K562 treated with DMSO at 1 percent for 4 hours (cell line): Measurements from ENCODE around the gene AEBP1. TPM values are rescaled to one million over a fixed set of nuclear protein-coding genes. Genes with fewer than 3 reads are reported as not detected.

Experiments used
- total RNA-seq: library from RNA; unstranded; fragments of 300-600 nt; gene quantifications from 2 replicates; pipeline ENCODE4 v1.2.3, GENCODE V29; 2022; ENCODE audit not compliant: insufficient read depth

AEBP1 gene
- total RNA-seq: 0.42 and 0.84 TPM in 2 replicates

DNA sequence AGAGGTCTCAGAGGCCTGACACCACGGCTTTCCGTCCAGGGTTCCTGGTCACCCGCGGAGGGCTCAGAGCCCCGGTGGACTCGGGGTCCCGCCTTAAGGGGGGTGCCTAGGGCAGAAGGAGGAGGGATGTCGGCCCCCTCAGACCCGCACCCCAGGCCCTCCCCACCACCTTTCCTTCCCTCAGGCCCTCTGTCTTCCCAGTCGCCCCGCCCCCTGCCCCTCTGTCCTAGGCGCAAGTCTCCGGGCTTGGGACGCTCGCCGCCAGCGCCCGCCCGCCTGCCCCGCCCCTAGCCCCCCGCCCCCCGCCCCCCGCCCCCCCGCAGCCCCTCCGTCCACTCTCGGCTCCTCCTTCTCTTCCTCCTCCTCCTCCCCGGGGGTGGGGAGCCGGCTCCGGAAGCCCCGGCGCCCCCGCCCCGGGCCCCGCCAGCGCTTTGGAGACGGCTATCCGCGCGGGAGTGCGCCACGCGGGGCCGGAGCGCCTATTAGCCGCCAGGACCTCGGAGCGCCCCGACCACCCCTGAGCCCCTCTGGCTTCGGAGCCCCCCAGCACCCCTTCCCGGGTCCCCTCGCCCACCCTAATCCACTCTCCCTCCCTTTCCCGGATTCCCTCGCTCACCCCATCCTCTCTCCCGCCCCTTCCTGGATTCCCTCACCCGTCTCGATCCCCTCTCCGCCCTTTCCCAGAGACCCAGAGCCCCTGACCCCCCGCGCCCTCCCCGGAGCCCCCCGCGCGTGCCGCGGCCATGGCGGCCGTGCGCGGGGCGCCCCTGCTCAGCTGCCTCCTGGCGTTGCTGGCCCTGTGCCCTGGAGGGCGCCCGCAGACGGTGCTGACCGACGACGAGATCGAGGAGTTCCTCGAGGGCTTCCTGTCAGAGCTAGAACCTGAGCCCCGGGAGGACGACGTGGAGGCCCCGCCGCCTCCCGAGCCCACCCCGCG lies at the start of gene AEBP1:
AEBP1 (plus strand) TSS at position 423 of the 937 bp plus-strand sequence; CDS start at position 744, 321 bp downstream.

DNA sequence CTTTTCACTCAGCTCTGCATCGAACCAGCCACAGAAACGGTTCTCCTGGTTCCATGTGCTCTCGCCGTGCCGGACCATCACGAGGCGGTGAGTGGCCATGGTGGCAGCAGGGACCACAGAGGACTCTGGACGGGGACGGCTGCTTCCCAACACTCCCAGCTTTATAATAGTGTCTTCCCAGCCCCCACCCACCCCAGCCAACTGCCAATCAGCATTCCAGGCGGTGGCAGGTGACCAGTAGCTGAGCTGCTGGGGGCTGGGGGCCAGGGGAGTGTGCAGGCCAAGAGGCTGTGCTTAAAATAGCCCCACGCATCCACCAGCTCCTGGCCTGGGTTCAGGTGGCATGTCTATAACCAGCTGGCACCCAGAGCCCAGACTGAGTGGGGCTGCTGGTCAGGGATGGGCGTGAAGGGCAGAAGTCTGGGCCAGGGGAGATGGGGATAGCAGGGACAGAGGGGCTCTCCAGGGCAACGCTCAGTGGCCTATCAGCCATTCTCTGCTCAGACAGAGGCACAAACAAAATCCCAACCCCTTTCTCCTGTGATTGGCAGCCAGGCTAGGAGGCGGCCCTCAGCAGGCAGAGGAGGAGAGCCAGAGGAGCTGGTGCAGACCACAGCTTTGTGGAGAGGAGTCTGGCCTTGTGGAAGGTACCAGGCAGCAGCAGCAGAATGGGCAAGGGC lies 38.6 kb upstream of the AEBP1 start, which contains the start of gene PGAM2:
PGAM2 (minus strand) TSS at position 137 of the 680 bp plus-strand sequence; CDS start at position 99, 38 bp downstream.

DNA sequence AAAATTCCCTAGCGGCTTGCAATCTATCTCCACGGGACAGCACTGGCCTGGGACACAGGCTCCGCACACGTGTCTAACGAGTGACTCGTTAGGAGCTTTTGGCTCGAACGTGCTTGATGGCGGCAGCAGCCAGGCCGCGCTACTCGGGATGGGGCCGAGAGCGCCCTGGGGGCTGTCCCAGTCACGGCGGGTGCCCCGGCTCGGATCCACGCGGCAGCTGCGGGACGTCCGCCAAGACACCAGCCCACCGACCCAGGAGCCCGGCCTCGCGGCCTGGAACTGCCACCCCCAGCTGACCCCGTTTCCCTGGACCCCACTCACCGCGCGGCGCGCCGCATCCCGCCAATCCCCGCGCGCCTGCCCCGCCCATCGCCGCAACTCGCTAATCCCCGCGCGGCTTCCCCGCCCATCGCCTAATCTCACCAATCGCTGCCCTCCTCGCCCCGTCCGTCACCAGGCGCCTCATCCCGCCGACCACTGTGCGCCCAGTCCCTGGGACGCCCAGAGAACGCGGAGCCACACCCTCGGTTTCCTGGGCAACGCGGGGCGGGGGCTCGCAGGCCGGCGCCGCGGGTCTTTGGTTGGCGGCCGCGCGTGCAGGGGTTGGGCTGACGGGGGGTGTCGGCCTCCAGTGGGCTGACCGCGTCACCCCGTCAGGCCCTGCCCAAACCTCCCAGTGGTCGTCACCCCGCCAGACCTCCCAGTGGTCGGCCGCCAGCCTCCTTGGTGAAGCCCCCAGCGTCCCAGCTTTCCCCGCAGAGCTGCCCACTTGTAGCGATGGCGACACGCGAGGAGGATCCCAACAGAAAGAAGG lies 19.3 kb downstream of the AEBP1 start, which contains the start of gene POLD2:
POLD2 (minus strand) TSS at position 359 of the 814 bp plus-strand sequence. CDS start 1,495 bp downstream, outside the sequence.

DNA sequence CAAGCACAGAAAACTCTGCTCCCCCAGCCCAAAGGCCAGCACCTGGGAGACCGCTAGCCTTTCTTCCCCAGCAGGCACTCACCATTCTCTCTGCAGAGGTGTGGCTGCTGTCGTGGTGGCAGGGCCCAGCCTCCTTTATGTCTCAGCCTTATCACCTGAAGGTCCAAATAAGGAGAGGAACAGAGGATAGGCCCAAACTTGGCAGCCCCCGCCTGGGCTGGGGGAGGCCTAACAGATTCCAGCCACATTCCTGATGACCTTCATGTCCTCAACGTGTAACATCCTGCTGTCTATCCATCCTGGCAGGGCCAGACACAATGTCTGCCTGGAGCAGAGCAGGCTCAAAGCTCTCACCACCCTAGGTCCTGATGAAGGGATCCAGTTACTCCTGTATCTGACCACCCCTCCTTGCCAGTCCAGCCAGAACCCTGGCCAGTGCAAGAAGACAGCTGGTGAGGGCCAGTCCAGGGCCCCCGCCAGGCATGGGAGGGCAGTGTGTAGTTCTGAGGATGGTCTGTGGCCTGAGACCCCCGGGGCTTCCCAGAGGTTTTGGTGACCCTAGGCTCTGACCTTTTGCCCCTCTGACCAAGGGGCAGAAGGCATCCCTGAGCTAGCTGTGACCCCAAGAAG lies 37.2 kb downstream of the AEBP1 start, which contains the start of gene MYL7:
MYL7 (minus strand) TSS at position 112 of the 630 bp plus-strand sequence; CDS start at position 85, 27 bp downstream.

Other genes with a start within 250 kb of the AEBP1 start
- 242 and 278 TPM in 2 replicates for gene MRPS24, start 234.8 kb upstream of the AEBP1 start, total RNA-seq
- 16.1 and 18.6 TPM in 2 replicates for gene URGCP, start 197.7 kb upstream of the AEBP1 start, total RNA-seq
- 7.9 and 14.8 TPM in 2 replicates for gene UBE2D4, start 177.9 kb upstream of the AEBP1 start, total RNA-seq
- not detected in 2 replicates for gene SPDYE1, start 106.4 kb upstream of the AEBP1 start, total RNA-seq
- 35.0 and 40.7 TPM in 2 replicates for gene DBNL, start 59.6 kb upstream of the AEBP1 start, total RNA-seq
- not detected in 2 replicates for gene PGAM2, start 38.8 kb upstream of the AEBP1 start, total RNA-seq
- gene POLM, start 21.8 kb upstream of the AEBP1 start, total RNA-seq: 6.3 and 8.4 TPM in 2 replicates
- 146 and 183 TPM in 2 replicates for gene POLD2, start 19.2 kb downstream of the AEBP1 start, total RNA-seq
- not detected in 2 replicates for gene MYL7, start 37.0 kb downstream of the AEBP1 start, total RNA-seq
- gene GCK, start 85.1 kb downstream of the AEBP1 start, total RNA-seq: not detected in 2 replicates
- 99.1 and 110 TPM in 2 replicates for gene YKT6, start 96.6 kb downstream of the AEBP1 start, total RNA-seq
- gene CAMK2B, start 221.2 kb downstream of the AEBP1 start, total RNA-seq: not detected in 2 replicates